Gastrocnemius medialis (tissue), 4 donors: Measurements from ENCODE around the gene SRRM2.

ENCODE experiments used
- CTCF ChIP-seq, 5 experiments: fragments of 450-650 bp in 3 of 5; fragments of 200-600 bp in 2 of 5; sonication (generic) in 2 of 5; IDR thresholded peaks in 4 of 5; conservative IDR thresholded peaks in 1 of 5; 1 replicate in 4 of 5; 2 replicates in 1 of 5; pipeline ENCODE4 v1.5.1; 2016 to 2019; ENCODE audit warnings: antibody characterized with exemption in 5 of 5, mild to moderate bottlenecking in 3 of 5, moderate library complexity in 3 of 5
- POLR2A ChIP-seq, 2 donors: fragments of 450-650 bp; IDR thresholded peaks; one replicate each; pipeline ENCODE4 v1.6.1; 2017; ENCODE audit warnings: antibody characterized with exemption in 2 of 2, mild to moderate bottlenecking in 2 of 2, moderate library complexity in 2 of 2

DNA sequence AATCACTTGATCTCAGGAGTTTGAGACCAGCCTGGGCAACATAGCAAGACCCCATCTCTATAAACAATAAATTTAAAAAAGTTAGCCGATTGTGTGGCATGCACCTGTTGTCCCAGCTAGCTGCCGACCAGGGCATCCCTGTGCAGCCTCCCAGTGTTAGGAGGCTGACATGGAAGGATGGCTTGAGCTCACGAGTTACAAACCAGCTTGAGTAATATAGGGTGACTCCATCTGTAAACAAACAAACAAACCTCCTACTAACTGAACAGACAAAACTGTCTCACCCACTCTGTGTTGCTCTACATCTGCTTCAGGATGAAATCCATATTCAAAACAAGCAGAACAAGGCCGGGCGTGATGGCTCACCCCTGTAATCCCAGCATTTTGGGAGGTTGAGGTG is 25.5 kb upstream of the SRRM2 start:
- TF ChIP-seq CTCF (IDR thresholded peaks at IDR 0.05 in 4 of 5, conservative IDR thresholded peaks at IDR 0.05 in 1 of 5) (no peak), POLR2A (IDR thresholded peaks at IDR 0.05) (no peak)
